GM18951 (cell line): ENCODE results near the gene FGF11.

Source experiments
- POLR2A ChIP-seq: IDR thresholded peaks from 4 replicates; pipeline ENCODE4 v1.6.1; 2011; ENCODE audit warnings: mild to moderate bottlenecking; ENCODE audit not compliant: insufficient read length, insufficient read depth; ENCODE audit errors: extremely low read depth
- in situ Hi-C: fragments of 300-500 bp; cut with MboI; formaldehyde crosslinking; loops from one replicate; pipeline ENCODE4 v1.12.0; 2022; ENCODE audit warnings: low sequenced_read_pairs, mixed read lengths, inconsistent platforms; ENCODE audit not compliant: unreplicated experiment

FGF11 gene

DNA sequence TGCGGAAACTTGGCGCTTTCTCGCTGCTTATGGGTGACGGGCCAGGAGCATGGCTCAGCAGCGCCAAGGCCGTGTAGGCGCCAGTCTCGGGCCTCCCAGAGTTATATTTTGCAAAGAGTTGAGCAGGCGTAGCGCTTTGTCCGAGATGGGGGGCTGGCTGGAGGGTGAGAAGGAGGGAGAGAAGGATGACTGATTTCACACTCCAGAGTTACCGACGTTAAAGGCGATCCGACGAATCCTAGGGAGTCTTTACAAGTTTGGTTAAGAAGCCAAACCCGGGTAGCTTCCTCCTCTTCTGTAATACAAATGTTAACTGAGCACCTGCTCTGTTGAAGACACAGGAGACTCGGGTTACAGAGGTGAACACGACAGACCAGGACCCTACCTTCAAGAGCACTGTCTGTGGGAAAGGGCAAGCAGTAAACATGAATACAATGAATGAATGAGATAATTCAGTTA, 45.6 kb downstream of the FGF11 start:
- in situ Hi-C loops: no loop called here
- TF ChIP-seq POLR2A: no peak

DNA sequence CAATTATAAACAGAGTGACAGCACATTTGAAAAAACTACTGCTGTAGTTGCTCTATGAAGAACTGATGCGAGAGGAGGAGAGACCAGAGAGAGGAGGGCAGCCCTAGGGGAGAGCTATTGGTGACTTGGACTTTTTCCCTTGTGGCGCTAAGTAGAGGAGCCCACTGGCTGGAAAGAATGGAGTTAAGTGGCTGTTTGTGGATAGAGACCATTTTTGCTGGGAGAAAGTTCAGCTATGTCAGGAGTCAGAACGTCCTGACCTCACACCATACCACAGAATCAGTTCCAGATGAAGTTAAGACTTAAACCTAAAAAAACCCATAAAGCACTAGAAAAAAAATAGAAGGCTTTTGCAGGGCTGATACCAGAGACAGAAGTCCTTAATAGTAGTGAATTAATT, 46.9 kb downstream of the FGF11 start:
- in situ Hi-C loops: no loop called here
- TF ChIP-seq POLR2A: no peak

DNA sequence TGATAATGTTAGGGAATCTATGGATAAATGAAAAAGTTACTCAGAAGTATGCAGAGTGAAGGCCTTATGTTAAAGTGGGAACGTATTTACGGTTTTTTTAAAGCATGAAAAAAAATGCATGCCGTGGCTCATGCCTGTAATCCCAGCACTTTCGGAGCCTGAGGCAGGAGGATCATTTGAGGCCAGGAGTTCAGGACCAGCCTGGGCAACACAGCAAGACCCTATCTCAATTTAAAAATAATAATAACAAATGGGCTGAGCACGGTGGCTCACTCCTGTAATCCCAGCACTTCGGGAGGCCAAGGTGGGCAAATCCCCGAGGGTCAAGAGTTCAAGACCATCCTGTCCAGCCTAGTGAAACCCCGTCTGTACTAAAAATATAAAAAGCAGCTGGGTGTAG, 50.8 kb downstream of the FGF11 start:
- in situ Hi-C loops: no loop called here
- no peak for TF ChIP-seq POLR2A

DNA sequence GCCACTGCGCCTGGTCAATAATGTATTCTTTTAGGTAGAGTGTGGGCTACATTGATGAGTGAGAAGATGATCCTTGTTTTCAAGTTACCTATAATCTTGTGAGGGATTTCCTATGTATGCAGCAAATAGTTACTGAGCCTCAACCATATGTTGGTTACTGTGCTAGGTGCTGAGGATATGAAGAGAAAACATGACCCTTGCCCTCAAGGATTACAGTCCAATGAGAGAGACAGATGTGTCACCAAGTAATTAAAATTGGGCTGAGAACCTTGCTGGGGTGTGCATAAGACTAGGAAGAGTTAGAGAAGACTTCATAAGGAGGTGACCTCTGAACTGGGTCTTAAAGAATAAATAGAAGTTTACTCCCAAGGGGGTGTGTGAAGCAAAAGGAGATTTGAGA, 52.3 kb downstream of the FGF11 start:
- in situ Hi-C loops: no loop called here
- TF ChIP-seq POLR2A: no peak

GRCh38 chr17:7493941-7494340, 54.6 kb downstream of the FGF11 start:
- in situ Hi-C loops: no loop called here
- TF ChIP-seq POLR2A: no peak
